ENCODE results near the gene RCAN1.

The RCAN1 gene

GRCh38 chr21:34511787-34512455 is 103.0 kb downstream of the RCAN1 start, which contains the start of gene KCNE1:
KCNE1 (minus strand) TSS chr21:34512210; CDS start chr21:34449634, 62,576 bp downstream.
- H3K27ac ChIP-seq (ENCODE audit: low read depth, low read length): no peak within 1 kb of the TSS
- H3K27me3 ChIP-seq (ENCODE audit: insufficient read depth, low read length, poor library complexity): no peaks in the 10 kb centered on the region
- no peak within 1 kb of the TSS for H3K23ac ChIP-seq (ENCODE audit: low read length)
- no peak within 1 kb of the TSS for H2AK5ac ChIP-seq (ENCODE audit: low read length)
- no peak within 1 kb of the TSS for H3K4me3 ChIP-seq (ENCODE audit: low read length)
- no peak within 1 kb of the TSS for H3K18ac ChIP-seq (ENCODE audit: low read length)
- H3K36me3 ChIP-seq (ENCODE audit: control insufficient read depth, insufficient read depth, low read length): no peaks in the 10 kb centered on the region
- no peak for DNase-seq
- H3K4ac ChIP-seq (ENCODE audit: low read depth, low read length): no peak within 1 kb of the TSS
- H2BK15ac ChIP-seq (replicated peaks; ENCODE audit: low read depth): no peak within 1 kb of the TSS
- no peak within 1 kb of the TSS for H3K56ac ChIP-seq (ENCODE audit: low read length)
- H3K4me1 ChIP-seq (ENCODE audit: control insufficient read depth, low read depth, low read length): no peaks in the 10 kb centered on the region
- H2BK5ac ChIP-seq (ENCODE audit: low read length): no peak within 1 kb of the TSS
- H3K9ac ChIP-seq (ENCODE audit: low read length): no peak within 1 kb of the TSS
- H3K79me1 ChIP-seq (ENCODE audit: low read length): no peaks in the 10 kb centered on the region
- H2BK120ac ChIP-seq (ENCODE audit: low read depth, low read length): no peak within 1 kb of the TSS
- no peaks in the 10 kb centered on the region for H3K79me2 ChIP-seq (ENCODE audit: control insufficient read depth, insufficient read depth, low read length)
- no CpG with 5 or more reads among the region's 14 CpGs for WGBS (ENCODE audit: extremely low coverage, insufficient coverage, low lambda C conversion rate)
- H4K8ac ChIP-seq (ENCODE audit: low read depth, low read length): no peak within 1 kb of the TSS
- H3K4me2 ChIP-seq (ENCODE audit: low read length): no peak within 1 kb of the TSS
- H4K5ac ChIP-seq (ENCODE audit: low read length): no peak within 1 kb of the TSS

GRCh38 chr21:34511181-34511580 is 103.7 kb downstream of the RCAN1 start:
- H3K36me3 ChIP-seq (ENCODE audit: control insufficient read depth, insufficient read depth, low read length): no peaks in the 10 kb centered on the region
- no CpG with 5 or more reads among the region's 5 CpGs for WGBS (ENCODE audit: extremely low coverage, insufficient coverage, low lambda C conversion rate)
- no peak overlapping the region for H3K56ac ChIP-seq (ENCODE audit: low read length)
- no peak overlapping the region for H2AK5ac ChIP-seq (ENCODE audit: low read length)
- no peaks in the 10 kb centered on the region for H3K79me1 ChIP-seq (ENCODE audit: low read length)
- H3K4ac ChIP-seq (ENCODE audit: low read depth, low read length): no peak overlapping the region
- H3K4me2 ChIP-seq (ENCODE audit: low read length): no peak overlapping the region
- H3K79me2 ChIP-seq (ENCODE audit: control insufficient read depth, insufficient read depth, low read length): no peaks in the 10 kb centered on the region
- no peak overlapping the region for H2BK120ac ChIP-seq (ENCODE audit: low read depth, low read length)
- H3K27me3 ChIP-seq (ENCODE audit: insufficient read depth, low read length, poor library complexity): no peaks in the 10 kb centered on the region
- no peak overlapping the region for H4K8ac ChIP-seq (ENCODE audit: low read depth, low read length)
- no peaks in the 10 kb centered on the region for H3K4me1 ChIP-seq (ENCODE audit: control insufficient read depth, low read depth, low read length)
- H2BK15ac ChIP-seq (replicated peaks; ENCODE audit: low read depth): no peak overlapping the region
- no peak overlapping the region for H3K27ac ChIP-seq (ENCODE audit: low read depth, low read length)
- no peak overlapping the region for H3K9ac ChIP-seq (ENCODE audit: low read length)
- H3K18ac ChIP-seq (ENCODE audit: low read length): no peak overlapping the region
- no peak overlapping the region for H3K23ac ChIP-seq (ENCODE audit: low read length)
- H2BK5ac ChIP-seq (ENCODE audit: low read length): no peak overlapping the region
- no peak overlapping the region for H3K4me3 ChIP-seq (ENCODE audit: low read length)
- peak; percentile 21 for DNase-seq
- no peak overlapping the region for H4K5ac ChIP-seq (ENCODE audit: low read length)

- DNase-seq: peak; percentile 88
- Histone ChIP-seq H3K56ac (ENCODE audit: low read length) (no peak overlapping the region), H2BK15ac (replicated peaks; ENCODE audit: low read depth) (no peak overlapping the region), H2AK5ac (ENCODE audit: low read length) (no peak overlapping the region), H3K79me1 (ENCODE audit: low read length) (no peaks in the 10 kb centered on the region), H4K5ac (ENCODE audit: low read length) (no peak overlapping the region), H3K36me3 (ENCODE audit: control insufficient read depth, insufficient read depth, low read length) (no peaks in the 10 kb centered on the region), H3K4me1 (ENCODE audit: control insufficient read depth, low read depth, low read length) (no peaks in the 10 kb centered on the region), H3K4me2 (ENCODE audit: low read length) (no peak overlapping the region), H3K4me3 (ENCODE audit: low read length) (no peak overlapping the region), H3K18ac (ENCODE audit: low read length) (no peak overlapping the region), H3K27ac (ENCODE audit: low read depth, low read length) (no peak overlapping the region), H2BK120ac (ENCODE audit: low read depth, low read length) (no peak overlapping the region), H3K79me2 (ENCODE audit: control insufficient read depth, insufficient read depth, low read length) (no peaks in the 10 kb centered on the region), H3K23ac (ENCODE audit: low read length) (no peak overlapping the region), H3K4ac (ENCODE audit: low read depth, low read length) (no peak overlapping the region), H3K9ac (ENCODE audit: low read length) (no peak overlapping the region), H2BK5ac (ENCODE audit: low read length) (no peak overlapping the region), H3K27me3 (ENCODE audit: insufficient read depth, low read length, poor library complexity) (no peaks in the 10 kb centered on the region), H4K8ac (ENCODE audit: low read depth, low read length) (no peak overlapping the region)
- WGBS (ENCODE audit: extremely low coverage, insufficient coverage, low lambda C conversion rate): no CpG with 5 or more reads among the region's 15 CpGs
These were observed 104.5 kb downstream of the RCAN1 start for GRCh38 chr21:34510148-34511142.

GRCh38 chr21:34509151-34509550 is 105.8 kb downstream of the RCAN1 start:
- no peaks in the 10 kb centered on the region for H3K79me1 ChIP-seq (ENCODE audit: low read length)
- peak; percentile 44 for DNase-seq
- H3K56ac ChIP-seq (ENCODE audit: low read length): no peak overlapping the region
- no peak overlapping the region for H4K8ac ChIP-seq (ENCODE audit: low read depth, low read length)
- no peak overlapping the region for H3K18ac ChIP-seq (ENCODE audit: low read length)
- no CpG with 5 or more reads among the region's 4 CpGs for WGBS (ENCODE audit: extremely low coverage, insufficient coverage, low lambda C conversion rate)
- H3K4me3 ChIP-seq (ENCODE audit: low read length): no peak overlapping the region
- no peak overlapping the region for H2BK5ac ChIP-seq (ENCODE audit: low read length)
- no peaks in the 10 kb centered on the region for H3K36me3 ChIP-seq (ENCODE audit: control insufficient read depth, insufficient read depth, low read length)
- H3K27ac ChIP-seq (ENCODE audit: low read depth, low read length): no peak overlapping the region
- no peak overlapping the region for H2AK5ac ChIP-seq (ENCODE audit: low read length)
- H3K9ac ChIP-seq (ENCODE audit: low read length): no peak overlapping the region
- H3K79me2 ChIP-seq (ENCODE audit: control insufficient read depth, insufficient read depth, low read length): no peaks in the 10 kb centered on the region
- H3K4me2 ChIP-seq (ENCODE audit: low read length): no peak overlapping the region
- no peak overlapping the region for H2BK120ac ChIP-seq (ENCODE audit: low read depth, low read length)
- no peak overlapping the region for H4K5ac ChIP-seq (ENCODE audit: low read length)
- H3K23ac ChIP-seq (ENCODE audit: low read length): no peak overlapping the region
- no peaks in the 10 kb centered on the region for H3K4me1 ChIP-seq (ENCODE audit: control insufficient read depth, low read depth, low read length)
- no peak overlapping the region for H3K4ac ChIP-seq (ENCODE audit: low read depth, low read length)
- no peaks in the 10 kb centered on the region for H3K27me3 ChIP-seq (ENCODE audit: insufficient read depth, low read length, poor library complexity)
- no peak overlapping the region for H2BK15ac ChIP-seq (replicated peaks; ENCODE audit: low read depth)

GRCh38 chr21:34504595-34504994 is 110.3 kb downstream of the RCAN1 start:
- H2BK120ac ChIP-seq (ENCODE audit: low read depth, low read length): no peak overlapping the region
- WGBS (ENCODE audit: extremely low coverage, insufficient coverage, low lambda C conversion rate): no CpG with 5 or more reads among the region's 2 CpGs
- no peak overlapping the region for H4K5ac ChIP-seq (ENCODE audit: low read length)

More at GRCh38 chr21:34504595-34504994, 110.3 kb downstream of the RCAN1 start:
- no peak overlapping the region for H3K23ac ChIP-seq (ENCODE audit: low read length)
- H3K4ac ChIP-seq (ENCODE audit: low read depth, low read length): no peak overlapping the region
- no peak overlapping the region for H3K9ac ChIP-seq (ENCODE audit: low read length)
- no peak overlapping the region for H2BK15ac ChIP-seq (replicated peaks; ENCODE audit: low read depth)
- no peaks in the 10 kb centered on the region for H3K79me2 ChIP-seq (ENCODE audit: control insufficient read depth, insufficient read depth, low read length)
- H3K56ac ChIP-seq (ENCODE audit: low read length): no peak overlapping the region
- H3K4me3 ChIP-seq (ENCODE audit: low read length): no peak overlapping the region
- H2AK5ac ChIP-seq (ENCODE audit: low read length): no peak overlapping the region
- no peaks in the 10 kb centered on the region for H3K79me1 ChIP-seq (ENCODE audit: low read length)
- no peaks in the 10 kb centered on the region for H3K27me3 ChIP-seq (ENCODE audit: insufficient read depth, low read length, poor library complexity)
- H3K4me2 ChIP-seq (ENCODE audit: low read length): no peak overlapping the region
- no peak overlapping the region for H3K18ac ChIP-seq (ENCODE audit: low read length)
- H4K8ac ChIP-seq (ENCODE audit: low read depth, low read length): no peak overlapping the region
- no peaks in the 10 kb centered on the region for H3K36me3 ChIP-seq (ENCODE audit: control insufficient read depth, insufficient read depth, low read length)
- H2BK5ac ChIP-seq (ENCODE audit: low read length): no peak overlapping the region
- H3K27ac ChIP-seq (ENCODE audit: low read depth, low read length): no peak overlapping the region
- H3K4me1 ChIP-seq (ENCODE audit: control insufficient read depth, low read depth, low read length): no peaks in the 10 kb centered on the region
- DNase-seq: no peak

Data from mesendoderm (in vitro differentiated cells).